SK-N-SH treated with all-trans-retinoic acid at 6 μM for 48 hours (cell line): ENCODE results near the gene PAFAH1B1.
A peak's percentile ranks its signal among the peaks of the same experiment; 100 is the strongest.

Experiments used
- ATAC-seq: fragments of 200-7000 bp; cut with Tn5 transposase; 3 replicates; pipeline ENCODE4 v1.9.1; 2020; ENCODE audit warnings: mild to moderate bottlenecking, moderate library complexity
- CSDC2 ChIP-seq: fragments of 250-450 bp; sonication (Bioruptor Pico); IDR thresholded peaks from 2 replicates; pipeline ENCODE4 v1.5.0; 2020; ENCODE audit warnings: mild to moderate bottlenecking, moderate library complexity
- CSRNP3 ChIP-seq: fragments of 250-450 bp; sonication (Bioruptor Pico); IDR thresholded peaks from 2 replicates; pipeline ENCODE4 v1.5.1; 2021; ENCODE audit warnings: mild to moderate bottlenecking, moderate library complexity
- ESRRG ChIP-seq: fragments of 250-450 bp; sonication (Bioruptor Pico); IDR thresholded peaks from 2 replicates; pipeline ENCODE4 v1.6.1; 2021; ENCODE audit warnings: mild to moderate bottlenecking
- GLIS3 ChIP-seq: fragments of 250-450 bp; sonication (Bioruptor Pico); IDR thresholded peaks from 2 replicates; pipeline ENCODE4 v1.5.0; 2020; ENCODE audit warnings: mild to moderate bottlenecking, moderate library complexity
- ISL1 ChIP-seq: fragments of 250-450 bp; sonication (Bioruptor Pico); IDR thresholded peaks from 2 replicates; pipeline ENCODE4 v2.1.2; 2022; ENCODE audit warnings: mild to moderate bottlenecking, moderate library complexity
- OSR1 ChIP-seq: fragments of 250-450 bp; sonication (Bioruptor Pico); IDR thresholded peaks from 2 replicates; pipeline ENCODE4 v1.8.0; 2022; ENCODE audit warnings: moderate library complexity, mild to moderate bottlenecking, inconsistent platforms
- PPARA ChIP-seq: fragments of 250-450 bp; sonication (Bioruptor Pico); IDR thresholded peaks from 2 replicates; pipeline ENCODE4 v1.5.0; 2020; ENCODE audit warnings: mild to moderate bottlenecking, borderline replicate concordance
- RARB ChIP-seq: fragments of 250-450 bp; sonication (Bioruptor Pico); IDR thresholded peaks from 2 replicates; pipeline ENCODE4 v1.8.0; 2021; ENCODE audit warnings: mild to moderate bottlenecking, moderate library complexity
- SNAI2 ChIP-seq: fragments of 250-450 bp; sonication (Bioruptor Pico); IDR thresholded peaks from 2 replicates; pipeline ENCODE4 v1.5.0; 2020; ENCODE audit warnings: mild to moderate bottlenecking, moderate library complexity
- TCF4 ChIP-seq: fragments of 250-450 bp; sonication (Bioruptor Pico); IDR thresholded peaks from 2 replicates; pipeline ENCODE4 v1.8.0; 2021; ENCODE audit warnings: mild to moderate bottlenecking, moderate library complexity, borderline replicate concordance
- TOX ChIP-seq: fragments of 250-450 bp; sonication (Bioruptor Pico); IDR thresholded peaks from 2 replicates; pipeline ENCODE4 v1.8.0; 2021; ENCODE audit warnings: mild to moderate bottlenecking, moderate library complexity, borderline replicate concordance
- ZFP3 ChIP-seq: fragments of 250-450 bp; sonication (Bioruptor Pico); IDR thresholded peaks from 2 replicates; pipeline ENCODE4 v1.5.0; 2020; ENCODE audit warnings: mild to moderate bottlenecking, moderate library complexity
- ZFP30 ChIP-seq: fragments of 450-650 bp; formaldehyde crosslinking; IDR thresholded peaks from 2 replicates; pipeline ENCODE4 v1.5.0; 2022; ENCODE audit warnings: mild to moderate bottlenecking, moderate library complexity
- ZNF565 ChIP-seq: fragments of 450-650 bp; formaldehyde crosslinking; conservative IDR thresholded peaks from 2 replicates; pipeline ENCODE4 v1.5.0; 2020; ENCODE audit warnings: low read depth, mild to moderate bottlenecking, moderate library complexity
- ZNF70 ChIP-seq: fragments of 450-650 bp; formaldehyde crosslinking; IDR thresholded peaks from 2 replicates; pipeline ENCODE4 v1.5.0; 2020; ENCODE audit warnings: mild to moderate bottlenecking, moderate library complexity
- ZNF8 ChIP-seq: fragments of 450-650 bp; formaldehyde crosslinking; IDR thresholded peaks from 2 replicates; pipeline ENCODE4 v1.5.0; 2020; ENCODE audit warnings: mild to moderate bottlenecking, moderate library complexity
- TF ChIP-seq, protein P1 (sequence below): fragments of 250-450 bp; sonication (Bioruptor Pico); IDR thresholded peaks from 2 replicates; pipeline ENCODE4 v1.5.0; 2020; ENCODE audit warnings: mild to moderate bottlenecking, moderate library complexity

The PAFAH1B1 gene

DNA sequence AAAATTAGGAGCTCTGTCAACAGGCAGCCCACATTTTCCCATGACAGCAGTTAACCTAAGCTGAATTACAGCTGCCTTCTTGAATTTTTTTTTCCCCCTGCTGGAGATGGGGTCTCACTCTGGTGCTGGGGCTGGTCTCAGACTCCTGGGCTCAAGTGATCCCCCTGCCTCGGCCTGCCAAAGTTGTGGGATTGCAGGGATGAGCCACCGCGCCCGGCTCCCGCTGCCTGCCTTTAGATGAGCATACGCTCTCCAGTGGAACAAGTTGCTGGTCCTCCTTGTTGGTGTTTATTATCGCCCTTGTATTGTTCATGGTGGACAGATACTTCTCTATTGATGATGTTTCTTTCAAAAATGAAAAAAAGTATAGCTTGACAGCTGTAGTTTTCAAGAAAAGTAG lies 15.6 kb downstream of the PAFAH1B1 start:
- TF ChIP-seq CSRNP3 (no peak), RARB (CRISPR knock-in tag) (no peak), ZFP3 (CRISPR knock-in tag) (no peak), SNAI2 (CRISPR knock-in tag) (no peak), TCF4 (CRISPR knock-in tag) (no peak)
- ATAC-seq: no peak

- ATAC-seq: no peak
- TF ChIP-seq RARB (CRISPR knock-in tag): no peak
- TF ChIP-seq, protein P1, sequence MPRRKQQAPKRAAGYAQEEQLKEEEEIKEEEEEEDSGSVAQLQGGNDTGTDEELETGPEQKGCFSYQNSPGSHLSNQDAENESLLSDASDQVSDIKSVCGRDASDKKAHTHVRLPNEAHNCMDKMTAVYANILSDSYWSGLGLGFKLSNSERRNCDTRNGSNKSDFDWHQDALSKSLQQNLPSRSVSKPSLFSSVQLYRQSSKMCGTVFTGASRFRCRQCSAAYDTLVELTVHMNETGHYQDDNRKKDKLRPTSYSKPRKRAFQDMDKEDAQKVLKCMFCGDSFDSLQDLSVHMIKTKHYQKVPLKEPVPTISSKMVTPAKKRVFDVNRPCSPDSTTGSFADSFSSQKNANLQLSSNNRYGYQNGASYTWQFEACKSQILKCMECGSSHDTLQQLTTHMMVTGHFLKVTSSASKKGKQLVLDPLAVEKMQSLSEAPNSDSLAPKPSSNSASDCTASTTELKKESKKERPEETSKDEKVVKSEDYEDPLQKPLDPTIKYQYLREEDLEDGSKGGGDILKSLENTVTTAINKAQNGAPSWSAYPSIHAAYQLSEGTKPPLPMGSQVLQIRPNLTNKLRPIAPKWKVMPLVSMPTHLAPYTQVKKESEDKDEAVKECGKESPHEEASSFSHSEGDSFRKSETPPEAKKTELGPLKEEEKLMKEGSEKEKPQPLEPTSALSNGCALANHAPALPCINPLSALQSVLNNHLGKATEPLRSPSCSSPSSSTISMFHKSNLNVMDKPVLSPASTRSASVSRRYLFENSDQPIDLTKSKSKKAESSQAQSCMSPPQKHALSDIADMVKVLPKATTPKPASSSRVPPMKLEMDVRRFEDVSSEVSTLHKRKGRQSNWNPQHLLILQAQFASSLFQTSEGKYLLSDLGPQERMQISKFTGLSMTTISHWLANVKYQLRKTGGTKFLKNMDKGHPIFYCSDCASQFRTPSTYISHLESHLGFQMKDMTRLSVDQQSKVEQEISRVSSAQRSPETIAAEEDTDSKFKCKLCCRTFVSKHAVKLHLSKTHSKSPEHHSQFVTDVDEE (CRISPR knock-in tag): no peak
- TF ChIP-seq ZNF70 (CRISPR knock-in tag): peak; percentile 70; the same call in 1 of the 2 replicates
These were observed 17.0 kb downstream of the PAFAH1B1 start for GRCh38 chr17:2610195-2611175.

- TF ChIP-seq ZNF70 (CRISPR knock-in tag) (no peak), PPARA (CRISPR knock-in tag) (no peak), TOX (no peak)
- ATAC-seq: no peak
These were observed 18.2 kb downstream of the PAFAH1B1 start for GRCh38 chr17:2611627-2612026.

DNA sequence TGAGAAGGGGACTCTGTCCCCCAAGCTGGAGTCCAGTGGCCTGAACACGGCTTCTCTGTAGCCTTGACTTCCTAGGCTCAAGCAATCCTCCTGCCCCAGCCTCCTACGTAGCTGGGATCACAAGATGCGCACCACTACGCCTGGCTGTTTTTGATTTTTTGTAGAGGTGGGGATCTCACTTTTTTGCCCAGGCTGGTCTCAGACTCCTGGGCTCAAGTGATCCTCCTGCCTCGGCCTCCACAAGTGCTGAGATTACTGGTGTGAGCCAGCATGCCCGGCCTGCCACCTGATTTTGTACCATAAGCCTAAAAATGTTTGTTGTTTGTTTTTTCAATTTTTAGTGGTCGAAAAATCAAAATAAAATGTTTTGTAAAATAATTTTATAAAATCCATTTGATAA lies 19.2 kb downstream of the PAFAH1B1 start:
- no peak for ATAC-seq
- no peak for TF ChIP-seq CSRNP3
- no peak for TF ChIP-seq CSDC2 (CRISPR knock-in tag)
- no peak for TF ChIP-seq SNAI2 (CRISPR knock-in tag)
- no peak for TF ChIP-seq ESRRG (CRISPR knock-in tag)
- TF ChIP-seq RARB (CRISPR knock-in tag): no peak
- TF ChIP-seq GLIS3: no peak
- TF ChIP-seq ISL1 (CRISPR knock-in tag): no peak
- no peak for TF ChIP-seq ZNF70 (CRISPR knock-in tag)
- no peak for TF ChIP-seq TCF4 (CRISPR knock-in tag)

DNA sequence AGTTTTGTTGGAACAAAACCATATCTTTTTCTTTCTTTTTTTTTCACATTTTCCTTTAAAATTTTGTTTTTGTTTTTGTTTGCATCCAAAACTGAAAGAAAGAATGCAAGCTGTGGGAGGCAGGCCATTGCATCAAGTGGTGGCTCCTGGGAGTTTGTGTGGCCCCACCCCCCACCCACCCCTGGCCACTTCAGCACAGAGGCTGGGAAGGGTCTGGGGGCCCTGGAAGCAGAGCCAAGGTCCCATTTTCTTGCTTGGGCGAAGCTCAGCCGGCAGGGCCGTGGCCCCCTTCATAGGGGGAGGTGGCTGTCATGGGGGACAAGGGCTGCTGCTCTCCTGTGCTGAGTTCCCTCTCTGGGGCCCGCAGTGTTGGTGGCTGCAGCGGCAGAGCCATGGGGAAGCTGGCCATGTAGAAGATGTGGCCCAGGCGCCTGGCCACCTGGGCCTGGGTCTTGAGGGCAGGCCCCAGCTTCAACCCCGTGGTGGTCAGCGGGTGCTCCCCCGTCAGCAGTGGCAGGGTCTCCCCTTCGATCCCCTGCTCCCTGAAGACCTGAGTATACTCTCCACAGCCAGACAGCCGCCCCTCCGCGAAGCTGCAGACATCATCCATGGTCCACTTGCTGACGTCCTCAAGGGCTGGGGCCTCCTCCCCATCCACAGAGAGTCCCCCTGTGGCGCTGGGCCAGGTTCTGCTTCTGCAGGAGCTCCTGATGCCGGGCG lies 19.8 kb downstream of the PAFAH1B1 start:
- TF ChIP-seq ZFP30: no peak
- TF ChIP-seq ZNF8 (CRISPR knock-in tag): no peak
- no peak for TF ChIP-seq CSRNP3
- no peak for TF ChIP-seq TCF4 (CRISPR knock-in tag)
- no peak for TF ChIP-seq CSDC2 (CRISPR knock-in tag)
- TF ChIP-seq OSR1 (CRISPR knock-in tag): no peak
- no peak for TF ChIP-seq ZNF565 (CRISPR knock-in tag)
- ATAC-seq: no peak
